ENCODE data around the gene SHISA9.

- TF ChIP-seq, protein P1, sequence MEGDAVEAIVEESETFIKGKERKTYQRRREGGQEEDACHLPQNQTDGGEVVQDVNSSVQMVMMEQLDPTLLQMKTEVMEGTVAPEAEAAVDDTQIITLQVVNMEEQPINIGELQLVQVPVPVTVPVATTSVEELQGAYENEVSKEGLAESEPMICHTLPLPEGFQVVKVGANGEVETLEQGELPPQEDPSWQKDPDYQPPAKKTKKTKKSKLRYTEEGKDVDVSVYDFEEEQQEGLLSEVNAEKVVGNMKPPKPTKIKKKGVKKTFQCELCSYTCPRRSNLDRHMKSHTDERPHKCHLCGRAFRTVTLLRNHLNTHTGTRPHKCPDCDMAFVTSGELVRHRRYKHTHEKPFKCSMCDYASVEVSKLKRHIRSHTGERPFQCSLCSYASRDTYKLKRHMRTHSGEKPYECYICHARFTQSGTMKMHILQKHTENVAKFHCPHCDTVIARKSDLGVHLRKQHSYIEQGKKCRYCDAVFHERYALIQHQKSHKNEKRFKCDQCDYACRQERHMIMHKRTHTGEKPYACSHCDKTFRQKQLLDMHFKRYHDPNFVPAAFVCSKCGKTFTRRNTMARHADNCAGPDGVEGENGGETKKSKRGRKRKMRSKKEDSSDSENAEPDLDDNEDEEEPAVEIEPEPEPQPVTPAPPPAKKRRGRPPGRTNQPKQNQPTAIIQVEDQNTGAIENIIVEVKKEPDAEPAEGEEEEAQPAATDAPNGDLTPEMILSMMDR (IDR thresholded peaks at IDR 0.05) = no peak
- TF ChIP-seq POLR2A (IDR thresholded peaks at IDR 0.05; ENCODE audit: low read length) (no peak), ZC3H11A (IDR thresholded peaks at IDR 0.05) (no peak), RFX5 (IDR thresholded peaks at IDR 0.05) (no peak), HOXA7 (CRISPR knock-in tag; IDR thresholded peaks at IDR 0.05) (no peak), CHD2 (IDR thresholded peaks at IDR 0.05; ENCODE audit: low read length, partially characterized antibody) (no peak), PHF8 (IDR thresholded peaks at IDR 0.05; ENCODE audit: borderline replicate concordance, low read depth) (no peak), MYC (IDR thresholded peaks at IDR 0.05; ENCODE audit: borderline replicate concordance, low read length) (no peak), HMGXB4 (CRISPR knock-in tag; IDR thresholded peaks at IDR 0.05; ENCODE audit: borderline replicate concordance) (no peak)
- TF ChIP-seq, protein P2, sequence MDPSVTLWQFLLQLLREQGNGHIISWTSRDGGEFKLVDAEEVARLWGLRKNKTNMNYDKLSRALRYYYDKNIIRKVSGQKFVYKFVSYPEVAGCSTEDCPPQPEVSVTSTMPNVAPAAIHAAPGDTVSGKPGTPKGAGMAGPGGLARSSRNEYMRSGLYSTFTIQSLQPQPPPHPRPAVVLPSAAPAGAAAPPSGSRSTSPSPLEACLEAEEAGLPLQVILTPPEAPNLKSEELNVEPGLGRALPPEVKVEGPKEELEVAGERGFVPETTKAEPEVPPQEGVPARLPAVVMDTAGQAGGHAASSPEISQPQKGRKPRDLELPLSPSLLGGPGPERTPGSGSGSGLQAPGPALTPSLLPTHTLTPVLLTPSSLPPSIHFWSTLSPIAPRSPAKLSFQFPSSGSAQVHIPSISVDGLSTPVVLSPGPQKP (IDR thresholded peaks at IDR 0.05; ENCODE audit: low read depth, low read length) = no peak
- TF ChIP-seq, protein P3, sequence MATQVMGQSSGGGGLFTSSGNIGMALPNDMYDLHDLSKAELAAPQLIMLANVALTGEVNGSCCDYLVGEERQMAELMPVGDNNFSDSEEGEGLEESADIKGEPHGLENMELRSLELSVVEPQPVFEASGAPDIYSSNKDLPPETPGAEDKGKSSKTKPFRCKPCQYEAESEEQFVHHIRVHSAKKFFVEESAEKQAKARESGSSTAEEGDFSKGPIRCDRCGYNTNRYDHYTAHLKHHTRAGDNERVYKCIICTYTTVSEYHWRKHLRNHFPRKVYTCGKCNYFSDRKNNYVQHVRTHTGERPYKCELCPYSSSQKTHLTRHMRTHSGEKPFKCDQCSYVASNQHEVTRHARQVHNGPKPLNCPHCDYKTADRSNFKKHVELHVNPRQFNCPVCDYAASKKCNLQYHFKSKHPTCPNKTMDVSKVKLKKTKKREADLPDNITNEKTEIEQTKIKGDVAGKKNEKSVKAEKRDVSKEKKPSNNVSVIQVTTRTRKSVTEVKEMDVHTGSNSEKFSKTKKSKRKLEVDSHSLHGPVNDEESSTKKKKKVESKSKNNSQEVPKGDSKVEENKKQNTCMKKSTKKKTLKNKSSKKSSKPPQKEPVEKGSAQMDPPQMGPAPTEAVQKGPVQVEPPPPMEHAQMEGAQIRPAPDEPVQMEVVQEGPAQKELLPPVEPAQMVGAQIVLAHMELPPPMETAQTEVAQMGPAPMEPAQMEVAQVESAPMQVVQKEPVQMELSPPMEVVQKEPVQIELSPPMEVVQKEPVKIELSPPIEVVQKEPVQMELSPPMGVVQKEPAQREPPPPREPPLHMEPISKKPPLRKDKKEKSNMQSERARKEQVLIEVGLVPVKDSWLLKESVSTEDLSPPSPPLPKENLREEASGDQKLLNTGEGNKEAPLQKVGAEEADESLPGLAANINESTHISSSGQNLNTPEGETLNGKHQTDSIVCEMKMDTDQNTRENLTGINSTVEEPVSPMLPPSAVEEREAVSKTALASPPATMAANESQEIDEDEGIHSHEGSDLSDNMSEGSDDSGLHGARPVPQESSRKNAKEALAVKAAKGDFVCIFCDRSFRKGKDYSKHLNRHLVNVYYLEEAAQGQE (IDR thresholded peaks at IDR 0.05) = no peak
- TF ChIP-seq, protein P4, sequence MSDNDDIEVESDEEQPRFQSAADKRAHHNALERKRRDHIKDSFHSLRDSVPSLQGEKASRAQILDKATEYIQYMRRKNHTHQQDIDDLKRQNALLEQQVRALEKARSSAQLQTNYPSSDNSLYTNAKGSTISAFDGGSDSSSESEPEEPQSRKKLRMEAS (IDR thresholded peaks at IDR 0.05) = no peak
Measured at GRCh38 chr16:12920739-12921138, 19.3 kb downstream of the SHISA9 start.

Data from A549 (cell line).